AG09309 (cell line): ENCODE measurements around the gene JUND.

Experiments
- DNase-seq: peaks from one replicate; pipeline ENCODE4 v3.0.0-alpha.2; 2010; ENCODE audit warnings: low read depth
- H3K4me3 ChIP-seq: 2 replicates; pipeline ENCODE4 v1.5.1; 2011; ENCODE audit warnings: mild to moderate bottlenecking, low read depth, low read length, moderate library complexity; ENCODE audit not compliant: control insufficient read depth
- TF ChIP-seq, protein P1 (sequence below): IDR thresholded peaks from 2 replicates; pipeline ENCODE4 v1.5.1; 2011; ENCODE audit warnings: mild to moderate bottlenecking, low read depth, low read length, inconsistent platforms; ENCODE audit not compliant: insufficient read depth, control insufficient read depth; ENCODE audit errors: missing control alignments

JUND gene

DNA sequence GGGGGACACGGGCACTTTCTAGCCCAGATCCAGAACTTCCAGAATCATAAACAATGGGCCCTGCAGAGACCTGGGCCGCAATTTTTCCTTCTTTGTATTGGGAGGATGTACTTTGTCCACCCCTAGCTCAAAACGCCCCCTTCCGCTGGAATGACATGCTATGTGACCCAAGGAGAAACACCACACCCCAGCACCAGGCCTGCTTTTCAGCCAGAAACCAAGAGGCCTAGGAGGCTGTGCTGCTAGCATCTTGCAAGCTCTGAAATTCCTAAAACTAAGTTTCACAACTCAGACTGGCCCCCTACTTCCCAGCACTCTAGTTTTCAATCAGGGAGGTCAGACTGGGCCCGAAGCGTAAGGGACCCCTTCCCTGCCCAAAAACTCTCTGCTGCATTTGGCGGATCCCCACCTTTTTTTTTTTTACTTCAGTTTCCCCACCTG is 40.9 kb upstream of the JUND start:
- TF ChIP-seq, protein P1, sequence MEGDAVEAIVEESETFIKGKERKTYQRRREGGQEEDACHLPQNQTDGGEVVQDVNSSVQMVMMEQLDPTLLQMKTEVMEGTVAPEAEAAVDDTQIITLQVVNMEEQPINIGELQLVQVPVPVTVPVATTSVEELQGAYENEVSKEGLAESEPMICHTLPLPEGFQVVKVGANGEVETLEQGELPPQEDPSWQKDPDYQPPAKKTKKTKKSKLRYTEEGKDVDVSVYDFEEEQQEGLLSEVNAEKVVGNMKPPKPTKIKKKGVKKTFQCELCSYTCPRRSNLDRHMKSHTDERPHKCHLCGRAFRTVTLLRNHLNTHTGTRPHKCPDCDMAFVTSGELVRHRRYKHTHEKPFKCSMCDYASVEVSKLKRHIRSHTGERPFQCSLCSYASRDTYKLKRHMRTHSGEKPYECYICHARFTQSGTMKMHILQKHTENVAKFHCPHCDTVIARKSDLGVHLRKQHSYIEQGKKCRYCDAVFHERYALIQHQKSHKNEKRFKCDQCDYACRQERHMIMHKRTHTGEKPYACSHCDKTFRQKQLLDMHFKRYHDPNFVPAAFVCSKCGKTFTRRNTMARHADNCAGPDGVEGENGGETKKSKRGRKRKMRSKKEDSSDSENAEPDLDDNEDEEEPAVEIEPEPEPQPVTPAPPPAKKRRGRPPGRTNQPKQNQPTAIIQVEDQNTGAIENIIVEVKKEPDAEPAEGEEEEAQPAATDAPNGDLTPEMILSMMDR = peak; percentile 41
- DNase-seq = no peak

DNA sequence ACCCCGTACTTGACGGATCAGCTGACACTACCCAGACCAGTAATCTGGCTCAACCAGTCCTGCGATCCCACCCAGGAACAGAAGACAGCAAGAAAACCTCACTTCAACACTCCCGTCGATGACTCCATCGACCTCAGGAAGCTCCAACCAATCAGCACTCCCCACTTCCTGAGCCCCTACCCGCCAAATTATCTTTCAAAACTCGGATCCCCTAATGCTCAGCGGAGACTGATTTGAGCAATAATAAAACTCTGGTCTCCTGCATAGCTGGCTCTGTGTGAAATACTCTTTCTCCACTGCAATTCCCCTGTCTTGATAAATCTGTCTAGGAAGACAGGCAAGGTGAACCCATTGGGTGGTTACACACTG is 40.3 kb upstream of the JUND start:
- no peak for DNase-seq
- peak overlapping the region; percentile 79 for H3K4me3 ChIP-seq

More for the DNA sequence above, 40.9 kb upstream of the JUND start:
- peak overlapping the region; percentile 79 for H3K4me3 ChIP-seq

DNA sequence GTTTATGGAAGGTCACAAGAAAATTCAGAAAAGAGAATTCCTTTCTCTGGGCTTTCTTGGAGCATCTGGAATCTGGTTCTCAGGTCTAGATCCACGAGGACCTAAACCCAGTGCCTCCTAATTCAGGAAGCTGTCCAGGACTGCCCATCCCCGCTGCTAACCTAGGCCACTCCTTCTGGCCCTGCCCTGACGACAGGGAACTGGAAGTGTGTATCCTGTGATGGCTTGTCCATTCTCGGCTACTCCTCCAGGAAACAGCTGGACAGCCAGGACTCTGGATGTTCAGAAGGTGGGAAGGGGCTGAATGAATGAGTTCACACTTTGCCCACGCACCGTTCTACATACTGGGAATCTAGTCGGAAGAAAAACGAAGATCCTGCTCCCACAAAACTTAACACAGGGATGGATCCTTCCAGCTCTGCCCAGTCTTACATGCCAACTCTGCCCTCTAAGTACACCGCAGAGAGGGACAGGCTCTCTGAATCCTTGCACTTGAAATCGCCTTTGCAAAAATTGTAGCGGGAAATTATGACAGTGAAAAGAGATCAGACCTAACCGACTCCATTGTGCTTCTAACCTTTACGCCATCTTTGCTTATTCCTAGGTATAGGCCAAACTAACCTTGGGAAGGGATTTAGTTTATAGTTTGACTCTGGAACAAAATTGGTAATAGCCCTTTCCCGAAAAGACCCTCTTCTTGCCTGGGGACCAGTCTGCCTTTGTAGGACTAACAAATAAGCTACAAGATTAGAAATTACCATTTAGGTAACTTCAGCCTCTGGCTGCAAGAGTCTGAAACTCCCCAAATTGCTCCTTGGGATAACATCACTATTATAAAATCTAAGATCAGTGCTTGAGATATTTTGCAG is 39.7 kb upstream of the JUND start:
- no peak overlapping the region for H3K4me3 ChIP-seq
- TF ChIP-seq, protein P1 = no peak
- DNase-seq = no peak

More for the DNA sequence above, 40.3 kb upstream of the JUND start:
- TF ChIP-seq, protein P1 = no peak

DNA sequence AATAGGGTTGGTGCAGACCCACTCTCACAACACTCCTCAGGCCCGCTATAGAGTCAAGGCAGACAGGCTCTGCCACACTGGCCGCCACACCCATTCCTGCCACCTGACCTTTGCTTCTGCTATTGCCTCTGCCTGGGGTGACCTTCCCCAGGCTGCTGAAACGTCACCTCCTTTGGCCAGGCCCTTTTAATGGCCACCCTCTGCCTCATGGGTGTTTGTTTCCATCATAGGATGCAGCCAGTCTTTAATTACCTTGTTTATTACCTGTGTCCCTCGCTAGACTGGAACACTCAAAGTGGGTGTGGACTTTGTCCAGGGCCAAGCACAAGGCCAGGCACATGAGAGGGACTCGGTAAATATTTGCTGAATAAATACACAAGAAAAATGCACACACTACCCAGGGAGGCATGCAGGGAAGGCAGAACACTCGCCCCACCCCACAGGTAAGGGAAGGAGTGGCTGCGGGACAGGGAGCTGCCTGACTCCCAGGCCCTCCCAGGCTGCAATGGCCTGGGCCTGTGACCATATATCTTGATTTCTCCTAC is 38.2 kb upstream of the JUND start:
- no peak for DNase-seq
- H3K4me3 ChIP-seq = no peak overlapping the region
- TF ChIP-seq, protein P1 = no peak

DNA sequence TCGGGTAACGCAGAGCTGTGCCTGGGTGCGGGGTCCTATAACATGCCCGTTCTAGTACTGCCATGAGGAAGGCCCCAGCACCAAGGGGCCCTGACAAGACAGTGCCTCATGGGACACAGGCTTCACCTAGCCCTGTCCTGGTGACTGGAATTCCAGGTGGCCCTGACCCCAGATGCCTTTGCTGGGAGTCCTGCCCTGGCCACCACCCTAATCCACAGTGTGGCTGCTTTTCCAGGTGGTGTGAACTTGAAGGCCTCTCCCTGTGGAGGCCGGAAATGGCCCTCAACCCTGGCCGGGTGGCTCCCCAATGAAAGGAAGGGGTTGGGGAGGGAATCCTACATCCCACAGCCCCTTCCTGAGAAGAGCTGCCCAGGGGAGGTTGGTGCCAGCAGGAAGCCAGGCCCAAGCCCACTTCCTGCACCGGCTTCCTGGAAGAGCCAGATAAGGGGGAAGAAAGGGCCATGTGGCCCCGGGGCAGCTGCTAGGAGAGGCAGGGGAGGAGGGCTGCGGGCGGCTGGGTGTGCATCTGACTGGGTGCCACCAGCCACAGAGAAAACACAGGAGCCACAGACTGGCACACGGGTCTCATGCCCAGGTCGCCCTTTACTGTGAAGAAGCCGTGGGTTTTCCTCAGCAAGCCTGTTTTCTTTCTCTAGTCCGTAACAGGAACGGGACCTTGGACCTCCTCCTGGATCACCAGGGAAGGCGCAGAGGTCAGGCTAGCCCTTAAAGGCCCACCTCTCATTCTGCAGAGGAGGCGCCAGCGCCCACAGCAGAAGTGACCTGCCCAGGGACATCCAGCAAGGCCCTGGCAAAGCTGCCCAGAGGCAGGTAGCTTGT is 36.8 kb upstream of the JUND start:
- DNase-seq = no peak
- TF ChIP-seq, protein P1 = no peak
- H3K4me3 ChIP-seq = no peak overlapping the region

DNA sequence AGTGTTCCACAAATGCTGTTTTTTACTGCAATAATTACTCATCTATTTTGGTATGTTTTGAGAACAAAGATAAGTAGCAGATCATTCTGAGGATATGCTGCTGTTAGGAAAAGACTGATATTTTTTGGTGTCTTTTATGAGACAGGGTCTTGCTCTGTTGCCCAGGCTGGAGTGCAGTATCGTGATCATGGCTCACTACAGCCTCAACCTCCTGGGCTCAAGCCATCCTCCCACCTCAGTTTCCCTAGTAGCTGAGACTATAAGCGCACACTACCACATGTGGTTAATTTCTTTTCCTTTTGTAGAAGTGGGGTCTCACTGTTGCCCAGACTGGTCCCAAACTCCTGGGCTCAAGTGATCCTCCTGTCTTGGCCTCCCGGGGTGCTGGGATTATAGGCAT is 32.0 kb upstream of the JUND start:
- no peak for DNase-seq
- no peak overlapping the region for H3K4me3 ChIP-seq
- TF ChIP-seq, protein P1 = no peak
